Peyer's patch (tissue), 4 donors: ENCODE measurements around the gene TRAPPC2L. TPM values are rescaled to one million over a fixed set of nuclear protein-coding genes. Genes with fewer than 3 reads are reported as not detected.
"Not testable (repeated sequence)": the region's sequence is repeated elsewhere in the genome, so short reads cannot be mapped to it uniquely, and the experiment has no call there.

Experiments used
- DNase-seq, 3 donors: peaks; one replicate each; pipeline ENCODE4 v3.0.0-alpha.2; 2017 to 2019
- H3K27ac ChIP-seq, 4 donors: fragments of 200-600 bp; sonication (generic); one replicate each; pipeline ENCODE4 v1.5.1; 2016 to 2019
- H3K27me3 ChIP-seq, 2 donors: fragments of 200-600 bp; sonication (generic); one replicate each; pipeline ENCODE4 v1.5.1; 2019
- H3K36me3 ChIP-seq, 3 donors: fragments of 200-600 bp; sonication (generic); one replicate each; pipeline ENCODE4 v1.5.1; 2016 to 2019
- H3K4me1 ChIP-seq, 4 donors: fragments of 200-600 bp; sonication (generic); one replicate each; pipeline ENCODE4 v1.5.1; 2016 to 2019
- H3K4me3 ChIP-seq, 4 donors: fragments of 200-600 bp; sonication (generic); 1 replicate in 3 of 4; 2 replicates in 1 of 4; pipeline ENCODE4 v1.5.1; 2016 to 2019; ENCODE audit warnings: mild to moderate bottlenecking in 1 of 4
- H3K9me3 ChIP-seq, 4 donors: fragments of 200-600 bp; sonication (generic); one replicate each; pipeline ENCODE4 v1.5.1; 2016 to 2019; ENCODE audit warnings: mild to moderate bottlenecking in 1 of 4
- POLR2A ChIP-seq, 2 donors: fragments of 450-650 bp; IDR thresholded peaks; one replicate each; pipeline ENCODE4 v1.5.1; 2017; ENCODE audit warnings: antibody characterized with exemption in 2 of 2, mild to moderate bottlenecking in 2 of 2, moderate library complexity in 2 of 2
- total RNA-seq, 4 donors: library from RNA; depleted of rRNA; stranded (reverse); fragments of >200 nt; gene quantifications; one replicate each; pipeline ENCODE4 v1.1.0, GENCODE V29; 2016
- TF ChIP-seq, protein P1 (sequence below), 6 experiments: fragments of 450-650 bp in 4 of 6; fragments of 200-600 bp in 2 of 6; sonication (generic) in 1 of 6; IDR thresholded peaks; one replicate each; pipeline ENCODE4 v1.5.1; 2017 to 2019; ENCODE audit warnings: antibody characterized with exemption in 6 of 6, mild to moderate bottlenecking in 3 of 6, moderate library complexity in 1 of 6

Gene TRAPPC2L
- total RNA-seq, 4 donors from 2014 or later, result 20.4 to 47.9 (median 35.4) TPM

DNA sequence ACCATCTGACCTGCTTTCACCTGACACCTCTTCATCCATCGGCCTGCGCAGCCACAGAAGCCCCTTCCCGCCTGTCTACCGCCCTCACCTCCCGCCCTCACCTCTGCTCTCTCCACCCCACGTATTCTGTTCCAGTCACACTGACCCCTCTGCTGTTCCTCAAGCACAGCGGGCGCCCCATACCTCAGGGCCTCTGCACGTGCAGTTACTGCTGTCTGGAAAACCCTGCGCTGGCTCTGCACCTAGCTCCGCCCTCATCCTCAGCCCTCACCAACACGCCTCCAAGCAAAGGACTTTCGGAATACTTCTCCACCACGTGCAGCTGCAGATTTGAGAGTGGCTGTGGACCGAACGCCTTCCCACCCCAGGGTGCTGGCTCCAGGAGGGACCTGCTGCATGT is 34.2 kb downstream of the TRAPPC2L start:
- Histone ChIP-seq H3K4me3 (no peak overlapping the region), H3K27me3 (no peaks in the 10 kb centered on the region), H3K9me3 (no peaks in the 10 kb centered on the region), H3K27ac (no peak overlapping the region), H3K36me3 (no peaks in the 10 kb centered on the region), H3K4me1 (peaks cover 0 to 15% (median 0%) of the 10 kb centered on the region in 4 donors)
- TF ChIP-seq, protein P1, sequence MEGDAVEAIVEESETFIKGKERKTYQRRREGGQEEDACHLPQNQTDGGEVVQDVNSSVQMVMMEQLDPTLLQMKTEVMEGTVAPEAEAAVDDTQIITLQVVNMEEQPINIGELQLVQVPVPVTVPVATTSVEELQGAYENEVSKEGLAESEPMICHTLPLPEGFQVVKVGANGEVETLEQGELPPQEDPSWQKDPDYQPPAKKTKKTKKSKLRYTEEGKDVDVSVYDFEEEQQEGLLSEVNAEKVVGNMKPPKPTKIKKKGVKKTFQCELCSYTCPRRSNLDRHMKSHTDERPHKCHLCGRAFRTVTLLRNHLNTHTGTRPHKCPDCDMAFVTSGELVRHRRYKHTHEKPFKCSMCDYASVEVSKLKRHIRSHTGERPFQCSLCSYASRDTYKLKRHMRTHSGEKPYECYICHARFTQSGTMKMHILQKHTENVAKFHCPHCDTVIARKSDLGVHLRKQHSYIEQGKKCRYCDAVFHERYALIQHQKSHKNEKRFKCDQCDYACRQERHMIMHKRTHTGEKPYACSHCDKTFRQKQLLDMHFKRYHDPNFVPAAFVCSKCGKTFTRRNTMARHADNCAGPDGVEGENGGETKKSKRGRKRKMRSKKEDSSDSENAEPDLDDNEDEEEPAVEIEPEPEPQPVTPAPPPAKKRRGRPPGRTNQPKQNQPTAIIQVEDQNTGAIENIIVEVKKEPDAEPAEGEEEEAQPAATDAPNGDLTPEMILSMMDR (IDR thresholded peaks at IDR 0.05), result no peak
- no peak for TF ChIP-seq POLR2A (IDR thresholded peaks at IDR 0.05)
- no peak for DNase-seq

GRCh38 chr16:88892065-88892464 is 35.1 kb downstream of the TRAPPC2L start:
- no peaks in the 10 kb centered on the region for H3K27me3 ChIP-seq
- H3K4me3 ChIP-seq, result no peak overlapping the region
- no peaks in the 10 kb centered on the region for H3K36me3 ChIP-seq
- TF ChIP-seq POLR2A (IDR thresholded peaks at IDR 0.05), result no peak
- TF ChIP-seq, protein P1 (IDR thresholded peaks at IDR 0.05), result no peak
- H3K4me1 ChIP-seq, result peaks cover 0 to 9% (median 0%) of the 10 kb centered on the region in 4 donors
- DNase-seq, result no peak
- no peak overlapping the region for H3K27ac ChIP-seq
- H3K9me3 ChIP-seq, result no peaks in the 10 kb centered on the region

- peaks cover 0 to 5% (median 0%) of the 10 kb centered on the region in 3 donors for H3K36me3 ChIP-seq
- no peaks in the 10 kb centered on the region for H3K27me3 ChIP-seq
- no peak for TF ChIP-seq POLR2A (IDR thresholded peaks at IDR 0.05)
- TF ChIP-seq, protein P1 (IDR thresholded peaks at IDR 0.05), result no peak
- no peak overlapping the region for H3K27ac ChIP-seq
- H3K4me1 ChIP-seq, result no peaks in the 10 kb centered on the region
- H3K4me3 ChIP-seq, result no peak overlapping the region
- DNase-seq, result no peak
- no peaks in the 10 kb centered on the region for H3K9me3 ChIP-seq
Observed at GRCh38 chr16:88893127-88893968, 36.4 kb downstream of the TRAPPC2L start.

DNA sequence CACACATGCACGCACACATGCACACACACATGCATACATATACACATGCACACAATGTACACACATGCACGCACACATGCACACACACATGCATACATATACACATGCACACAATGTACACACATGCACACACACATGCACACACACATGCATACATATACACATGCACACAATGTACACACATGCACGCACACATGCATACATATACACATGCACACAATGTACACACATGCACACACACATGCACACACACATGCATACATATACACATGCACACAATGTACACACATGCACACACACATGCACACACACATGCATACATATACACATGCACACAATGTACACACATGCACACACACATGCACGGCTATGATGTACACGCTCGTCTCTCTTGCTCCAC is 37.3 kb downstream of the TRAPPC2L start:
- H3K36me3 ChIP-seq, DNase-seq, H3K4me3 ChIP-seq, H3K27me3 ChIP-seq, H3K4me1 ChIP-seq, H3K27ac ChIP-seq, H3K9me3 ChIP-seq: not testable (repeated sequence)

DNA sequence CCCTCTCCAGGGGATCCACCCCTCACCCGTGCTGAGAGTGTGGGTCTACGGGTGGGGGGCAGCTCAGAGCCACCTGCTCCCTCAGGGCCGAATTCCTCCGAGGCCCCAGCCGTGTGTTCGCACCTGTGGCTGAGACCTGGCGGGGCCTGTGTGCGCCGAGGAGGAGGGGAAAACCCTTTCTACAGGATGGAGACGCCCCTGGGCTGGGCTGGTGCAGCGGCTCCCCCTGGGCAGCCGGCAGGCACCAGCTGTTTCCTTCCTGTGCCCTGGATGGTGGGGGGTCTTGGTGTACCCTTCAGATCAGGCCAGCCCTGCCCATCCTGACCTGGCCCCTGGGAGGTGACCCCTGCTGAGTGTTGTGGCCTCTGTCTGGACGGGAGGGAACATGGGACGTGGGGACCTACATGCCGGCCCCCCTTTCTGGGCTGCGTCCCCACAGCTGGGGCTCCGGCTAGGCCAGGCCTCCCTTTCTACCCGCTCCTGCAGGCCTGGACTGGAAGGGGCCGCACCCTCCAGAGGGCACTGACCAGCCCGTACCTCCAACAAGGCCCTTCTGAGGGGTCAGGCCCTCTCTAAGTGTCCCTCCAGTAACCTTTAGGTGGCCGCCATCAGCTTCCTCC is 37.9 kb downstream of the TRAPPC2L start:
- Histone ChIP-seq H3K4me3 (no peak overlapping the region), H3K4me1 (no peaks in the 10 kb centered on the region), H3K27ac (no peak overlapping the region), H3K27me3 (no peaks in the 10 kb centered on the region), H3K9me3 (no peaks in the 10 kb centered on the region), H3K36me3 (peaks cover 0 to 5% (median 0%) of the 10 kb centered on the region in 3 donors)
- no peak for DNase-seq
- TF ChIP-seq POLR2A (IDR thresholded peaks at IDR 0.05), result no peak
- TF ChIP-seq, protein P1 (IDR thresholded peaks at IDR 0.05), result no peak

GRCh38 chr16:88895335-88895734 is 38.4 kb downstream of the TRAPPC2L start:
- Histone ChIP-seq H3K27ac (no peak overlapping the region), H3K4me3 (no peak overlapping the region), H3K27me3 (no peaks in the 10 kb centered on the region), H3K36me3 (peaks cover 0 to 5% (median 0%) of the 10 kb centered on the region in 3 donors), H3K9me3 (no peaks in the 10 kb centered on the region), H3K4me1 (no peaks in the 10 kb centered on the region)
- TF ChIP-seq, protein P1 (IDR thresholded peaks at IDR 0.05), result no peak
- TF ChIP-seq POLR2A (IDR thresholded peaks at IDR 0.05), result no peak
- DNase-seq, result no peak
